Measurements from ENCODE around the gene HBB. TPM values are rescaled to one million over a fixed set of nuclear protein-coding genes. Genes with fewer than 3 reads are reported as not detected.

Gene HBB
- total RNA-seq, 1 experiment from 2014 or later = not detected

DNA sequence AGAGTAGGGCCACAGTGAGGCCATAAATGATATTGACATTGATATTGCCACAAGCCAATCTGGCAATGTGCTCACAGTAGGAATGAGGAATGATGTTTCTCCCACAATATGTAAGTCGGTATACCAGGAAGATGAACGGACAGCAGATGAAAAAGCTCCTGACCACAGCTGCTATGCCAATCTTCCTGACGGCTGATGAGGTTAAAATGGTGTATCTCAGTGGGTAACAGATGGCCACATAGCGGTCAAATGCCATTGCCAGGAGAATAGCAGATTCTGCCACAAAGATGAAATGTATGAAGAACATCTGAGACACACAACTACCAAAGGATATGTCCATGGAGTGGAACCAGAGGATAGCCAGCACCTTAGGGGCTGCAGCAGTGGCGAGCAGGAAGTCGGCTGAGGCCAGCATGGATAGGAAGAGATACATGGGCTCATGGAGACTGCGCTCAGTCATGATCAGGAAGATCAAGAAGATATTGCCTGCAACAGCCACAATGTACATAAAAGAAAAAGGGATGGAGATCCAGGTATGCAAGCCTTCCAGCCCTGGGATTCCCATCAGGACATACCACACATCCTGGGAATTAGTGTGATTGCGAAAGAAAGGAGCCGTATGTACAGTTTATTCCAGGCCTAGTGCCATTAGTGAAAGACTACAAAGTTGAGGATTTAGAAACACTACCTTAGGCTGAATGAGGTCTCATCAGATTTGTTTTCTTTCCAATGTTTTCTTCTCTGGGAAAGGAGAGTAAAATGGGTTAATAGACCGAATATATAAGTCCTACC lies 48.6 kb downstream of the HBB start:
- Histone ChIP-seq H3K9ac (ENCODE audit: extremely low read depth, insufficient read length, low read length) (no peak overlapping the region), H3K79me2 (ENCODE audit: insufficient read depth, low read length) (no peaks in the 10 kb centered on the region), H3K79me1 (ENCODE audit: insufficient read depth, low read depth, low read length, poor library complexity, severe bottlenecking) (no peaks in the 10 kb centered on the region), H4K91ac (ENCODE audit: insufficient read length, low read depth, low read length) (no peak overlapping the region), H2BK20ac (ENCODE audit: low read depth, low read length, poor library complexity, severe bottlenecking) (no peak overlapping the region), H4K5ac (ENCODE audit: insufficient read length, low read depth, low read length) (no peak overlapping the region), H4K8ac (replicated peaks; ENCODE audit: insufficient read length, low read depth, low read length) (no peak overlapping the region), H3K4me1 (ENCODE audit: insufficient read depth, low read length) (no peaks in the 10 kb centered on the region), H2BK12ac (ENCODE audit: insufficient read length, low read depth, low read length) (no peak overlapping the region), H2AFZ (ENCODE audit: low read length) (no peak overlapping the region), H3K18ac (ENCODE audit: insufficient read length, low read depth, low read length) (no peak overlapping the region), H2BK5ac (ENCODE audit: insufficient read length, low read length) (no peak overlapping the region), H3K27ac (ENCODE audit: insufficient read length, low read depth, low read length) (no peak overlapping the region), H2BK15ac (ENCODE audit: low read depth, low read length) (no peak overlapping the region), H3K4me2 (ENCODE audit: insufficient read depth, insufficient read length, low read length) (no peak overlapping the region), H3K9me3 (ENCODE audit: control insufficient read depth, low read depth, low read length) (no peaks in the 10 kb centered on the region), H4K20me1 (ENCODE audit: control insufficient read depth, insufficient read depth, insufficient read length) (no peaks in the 10 kb centered on the region), H3K27me3 (ENCODE audit: insufficient read depth, low read length) (no peaks in the 10 kb centered on the region), H3T11ph (ENCODE audit: low read length) (no peak overlapping the region), H3K56ac (ENCODE audit: insufficient read length, low read depth, low read length) (no peak overlapping the region), H2BK120ac (ENCODE audit: low read depth, low read length, poor library complexity, severe bottlenecking) (no peak overlapping the region), H2AK5ac (ENCODE audit: insufficient read length, low read length) (no peak overlapping the region), H3K23me2 (ENCODE audit: insufficient read length, low read depth, low read length, poor library complexity, severe bottlenecking) (no peaks in the 10 kb centered on the region), H3K4ac (ENCODE audit: low read depth, low read length) (no peak overlapping the region), H3K23ac (ENCODE audit: insufficient read length, low read depth, low read length) (no peak overlapping the region), H3K14ac (ENCODE audit: insufficient read depth, low read length) (no peak overlapping the region)
- no peaks in the 10 kb centered on the region; a peak in 1 of 5 replicates for H3K9me3 Mint-ChIP-seq
- no peak for TF ChIP-seq CTCF (conservative IDR thresholded peaks at IDR 0.05)
- no peaks in the 10 kb centered on the region; a peak in 1 of 7 replicates for H3K36me3 Mint-ChIP-seq (ENCODE audit: insufficient read depth in 1 of 3, low read depth in 3 of 3)
- H3K27ac Mint-ChIP-seq = no peak overlapping the region
- H3K27me3 Mint-ChIP-seq (ENCODE audit: low read depth) = no peaks in the 10 kb centered on the region
- no peak for DNase-seq
- H3K4me3 Mint-ChIP-seq = no peak overlapping the region
- H3K4me1 Mint-ChIP-seq = no peaks in the 10 kb centered on the region
- no CpG with 5 or more reads among the region's 10 CpGs for WGBS (ENCODE audit: extremely low coverage, insufficient read length, low lambda C conversion rate)

Other genes with a start within 250 kb of the HBB start
- not detected in 2 replicates for gene OR51L1, start 232.2 kb downstream of the HBB start, total RNA-seq (2021)
- gene OR52J3, start 180.5 kb downstream of the HBB start, total RNA-seq (2021) = not detected in 2 replicates
- not detected in 2 replicates for gene OR52E2, start 167.4 kb downstream of the HBB start, total RNA-seq (2021)
- gene OR52E1, start 157.5 kb downstream of the HBB start, total RNA-seq (2021) = not detected in 2 replicates
- gene OR52A5, start 88.7 kb downstream of the HBB start, total RNA-seq (2021) = not detected in 2 replicates
- 0.09 and 0.42 TPM in 2 replicates for gene OR52A1, start 72.3 kb downstream of the HBB start, total RNA-seq (2021)
- gene OR51V1, start 26.4 kb downstream of the HBB start, total RNA-seq (2021) = not detected in 2 replicates
- not detected in 2 replicates for gene HBD, start 7.4 kb upstream of the HBB start, total RNA-seq (2021)
- gene HBG1, start 22.8 kb upstream of the HBB start, total RNA-seq (2021) = not detected in 2 replicates
- gene HBG2, start 27.7 kb upstream of the HBB start, total RNA-seq (2021) = not detected in 2 replicates
- gene HBE1, start 42.9 kb upstream of the HBB start, total RNA-seq (2021) = not detected in 2 replicates
- gene OR51B4, start 74.9 kb upstream of the HBB start, total RNA-seq (2021) = not detected in 2 replicates
- gene OR51B2, start 97.2 kb upstream of the HBB start, total RNA-seq (2021) = not detected in 2 replicates
- not detected in 2 replicates for gene OR51B5, start 116.5 kb upstream of the HBB start, total RNA-seq (2021)
- gene OR51B6, start 124.4 kb upstream of the HBB start, total RNA-seq (2021) = not detected in 2 replicates
- not detected in 2 replicates for gene OR51M1, start 156.7 kb upstream of the HBB start, total RNA-seq (2021)
- not detected in 2 replicates for gene OR51Q1, start 195.0 kb upstream of the HBB start, total RNA-seq (2021)
- gene OR51I1, start 214.4 kb upstream of the HBB start, total RNA-seq (2021) = not detected in 2 replicates
- gene OR51I2, start 222.3 kb upstream of the HBB start, total RNA-seq (2021) = not detected in 2 replicates

All from H9 (cell line).